DMS79 (cell line): Measurements from ENCODE around the gene IKZF3.
"Not testable (repeated sequence)": the region's sequence is repeated elsewhere in the genome, so short reads cannot be mapped to it uniquely, and the experiment has no call there.

Experiments
- DNase-seq: peaks from one replicate; lab custom pipeline; 2025; lab: John Stamatoyannopoulos, UW

Gene IKZF3

DNA sequence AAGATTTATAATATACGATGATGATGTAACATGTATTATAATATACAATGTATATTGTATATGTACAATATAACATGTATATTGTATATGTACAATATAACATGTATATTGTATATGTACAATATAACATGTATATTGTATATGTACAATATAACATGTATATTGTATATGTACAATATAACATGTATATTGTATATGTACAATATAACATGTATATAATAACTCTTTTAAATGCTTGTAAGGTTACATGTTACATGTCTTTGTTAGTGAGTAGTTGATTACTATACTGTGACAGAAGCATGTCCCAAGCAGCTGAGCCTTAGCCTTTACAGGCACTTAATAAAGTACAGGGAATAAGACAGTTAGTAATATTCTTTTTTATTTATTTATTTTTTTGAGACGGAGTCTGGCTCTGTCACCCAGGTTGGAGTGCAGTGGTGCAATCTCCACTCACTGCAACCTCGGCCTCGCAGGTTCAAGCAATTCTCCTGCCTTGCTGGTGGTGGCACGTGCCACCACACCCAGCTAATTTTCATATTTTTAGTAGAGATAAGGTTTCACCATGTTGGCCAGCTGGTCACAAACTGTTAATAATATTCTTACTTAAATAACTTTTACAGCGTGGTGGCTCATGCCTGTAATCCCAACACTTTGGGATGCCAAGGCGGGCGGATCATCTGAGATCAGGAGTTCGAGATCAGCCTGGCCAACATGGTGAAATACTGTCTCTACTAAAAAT is 8.0 kb downstream of the IKZF3 start:
- DNase-seq = not testable (repeated sequence)

DNA sequence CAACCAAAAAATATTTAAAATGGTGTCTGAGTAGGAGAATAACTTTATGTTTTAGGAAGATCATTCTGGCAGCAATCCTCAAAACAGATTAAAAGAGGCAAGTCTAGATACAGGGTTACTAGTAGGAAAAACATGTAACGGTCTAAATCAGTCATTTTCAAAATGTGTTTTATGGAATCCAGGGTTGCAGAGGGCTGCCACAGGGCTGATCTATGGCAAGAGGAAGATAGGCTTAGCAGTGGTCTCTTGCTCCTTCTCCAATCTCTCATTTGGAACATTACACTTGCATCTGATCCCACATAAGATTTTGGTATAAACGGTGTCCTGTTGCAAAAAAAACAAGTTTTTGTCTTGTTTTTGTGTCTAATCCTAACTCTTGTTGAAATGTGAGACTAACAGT is 9.2 kb downstream of the IKZF3 start:
- no peak for DNase-seq

DNA sequence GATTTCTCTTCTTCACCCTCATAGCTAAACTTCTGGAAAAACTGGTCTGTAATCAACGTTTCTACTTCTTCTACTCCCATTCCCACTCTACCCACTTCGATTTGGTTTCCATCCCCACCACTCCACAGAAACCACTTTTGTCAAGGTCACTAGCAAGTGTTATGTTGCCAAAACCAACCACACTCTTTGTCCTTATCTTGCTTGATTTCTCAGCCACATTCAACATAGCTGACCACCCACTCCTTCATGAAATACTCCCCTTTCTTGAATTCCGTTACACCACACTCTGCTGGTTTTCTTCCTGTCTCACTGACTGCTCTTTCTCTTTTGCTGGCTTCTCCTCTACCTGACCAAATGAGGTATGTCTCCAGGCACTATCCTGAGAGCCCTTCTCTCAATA is 11.9 kb downstream of the IKZF3 start:
- DNase-seq = no peak

DNA sequence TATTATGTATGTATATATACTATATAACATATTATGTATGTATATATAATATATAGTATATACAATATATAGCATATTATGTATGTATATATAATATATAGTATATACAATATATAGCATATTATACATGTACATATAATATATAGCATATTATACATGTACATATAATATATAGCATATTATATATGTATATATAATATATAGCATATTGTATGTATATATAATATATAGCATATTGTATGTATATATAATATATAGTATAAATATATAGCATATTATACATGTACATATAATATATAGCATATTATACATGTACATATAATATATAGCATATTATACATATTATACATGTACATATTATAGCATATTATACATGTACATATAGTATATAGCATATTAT is 13.9 kb downstream of the IKZF3 start:
- DNase-seq = not testable (repeated sequence)

DNA sequence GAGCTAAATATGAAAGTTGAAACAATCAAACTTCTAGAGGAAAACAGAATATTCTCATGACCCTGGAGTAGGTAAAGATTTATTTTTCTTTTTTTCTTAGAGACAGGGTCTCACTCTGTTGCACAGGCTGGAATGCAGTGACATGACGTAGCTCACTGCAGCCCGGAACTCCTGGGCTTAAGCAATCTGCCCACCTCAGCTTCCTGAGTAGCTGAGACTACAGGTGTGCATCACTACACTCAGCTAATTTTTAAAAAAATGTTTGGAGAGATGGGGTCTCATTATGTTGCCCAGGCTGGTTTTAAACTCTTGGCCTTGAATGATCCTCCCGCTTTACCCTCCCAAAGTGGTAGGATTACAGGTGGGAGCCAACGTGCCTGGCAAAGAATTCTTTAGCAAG is 15.5 kb downstream of the IKZF3 start:
- no peak for DNase-seq

DNA sequence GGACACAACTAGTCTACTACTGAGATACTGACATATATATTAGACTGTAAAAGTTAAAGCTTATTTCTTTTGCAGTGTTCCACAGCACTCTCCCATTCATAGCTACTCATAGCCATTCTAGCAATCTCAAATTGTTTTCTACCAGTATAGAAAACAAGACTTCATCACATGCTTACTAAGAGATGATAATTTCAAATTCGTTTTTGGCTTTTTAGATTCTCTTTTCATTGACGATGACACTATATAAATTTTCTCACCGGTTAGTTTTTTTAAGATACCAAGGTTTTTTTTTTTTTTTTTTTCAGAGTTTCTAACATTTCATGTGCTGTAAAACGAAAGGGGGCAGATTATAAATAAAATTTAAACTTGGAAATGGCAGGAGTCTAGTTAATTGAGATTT is 17.9 kb downstream of the IKZF3 start:
- DNase-seq = no peak

DNA sequence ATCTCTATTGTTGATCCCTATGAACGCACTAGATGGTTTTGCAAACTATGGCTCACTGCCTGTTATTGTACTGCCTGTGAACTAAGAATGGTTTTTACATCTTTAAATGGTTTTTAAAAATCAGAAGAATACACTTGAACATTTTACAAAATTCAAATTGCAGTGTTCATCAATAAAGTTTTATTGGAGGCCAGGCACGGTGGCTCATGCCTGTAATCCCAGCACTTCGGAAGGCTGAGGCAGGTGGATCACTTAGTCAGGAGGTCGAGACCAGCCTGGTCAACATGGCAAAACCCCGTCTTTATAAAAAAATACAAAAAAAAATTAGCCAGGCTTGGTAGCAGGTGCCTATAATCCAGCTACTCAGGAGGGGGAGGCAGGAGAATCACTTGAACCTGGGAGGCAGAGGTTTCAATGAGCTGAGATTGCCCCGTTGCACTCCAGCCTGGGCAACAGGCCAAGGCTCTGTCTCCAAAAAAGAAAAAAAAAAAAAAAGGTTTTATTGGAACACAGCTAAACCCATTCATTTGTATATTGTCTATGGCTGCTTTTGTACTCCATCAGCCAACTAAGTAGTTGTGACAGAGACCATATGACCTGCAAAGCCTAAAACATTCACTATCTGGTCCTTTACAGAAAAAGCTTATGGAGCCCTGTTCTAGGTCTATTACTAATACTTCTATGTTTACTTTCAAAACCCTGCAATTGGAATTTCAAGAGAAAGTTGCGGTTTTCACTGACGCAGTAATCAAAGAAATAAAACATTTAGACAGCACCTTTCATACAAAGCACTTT is 18.9 kb downstream of the IKZF3 start:
- DNase-seq = peak; percentile 73

DNA sequence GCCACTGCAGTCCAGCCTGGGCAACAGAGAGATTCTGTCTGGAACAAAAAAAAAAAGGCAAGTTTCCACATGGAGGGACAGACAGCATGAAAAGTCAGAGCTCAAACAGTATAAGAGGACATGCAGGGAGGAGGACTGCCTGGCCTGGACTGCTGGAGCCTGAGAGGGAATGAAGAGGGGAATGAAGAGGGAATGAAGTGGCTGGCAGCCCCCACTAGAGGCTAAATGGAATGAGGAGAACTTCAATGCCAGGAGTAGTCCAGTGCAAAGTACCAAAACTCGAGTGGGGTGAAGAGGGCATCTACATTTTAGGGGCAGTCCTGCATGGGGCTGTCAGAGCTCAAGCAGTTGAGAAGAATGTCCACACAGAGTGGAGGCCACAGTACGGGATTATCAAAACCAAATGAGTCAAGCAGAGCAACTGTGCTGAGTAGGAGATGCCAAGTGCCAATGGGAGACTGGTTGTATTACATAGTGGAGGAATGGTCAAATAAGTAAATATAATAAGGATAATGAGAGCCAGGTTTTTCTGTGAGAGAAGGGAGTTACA is 22.9 kb downstream of the IKZF3 start:
- DNase-seq = no peak

DNA sequence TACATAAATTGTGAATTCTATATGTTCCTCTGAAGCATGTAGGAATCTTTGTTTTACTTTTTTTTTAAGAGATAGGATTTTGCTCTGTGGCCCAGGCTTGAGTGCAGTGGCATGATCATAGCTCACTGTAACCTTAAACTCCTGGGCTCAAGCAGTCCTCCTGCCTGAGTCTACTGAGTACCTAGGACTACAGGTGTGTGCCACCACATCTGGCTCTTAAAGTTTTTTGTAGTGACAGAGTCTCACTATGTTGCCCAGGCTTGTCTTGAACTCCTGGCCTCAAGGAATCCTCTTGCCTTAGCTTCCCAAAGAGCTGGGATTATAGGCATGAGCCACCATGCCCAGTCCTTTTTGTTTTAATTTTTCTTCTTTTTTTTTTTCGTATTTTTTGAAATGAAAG is 25.3 kb downstream of the IKZF3 start:
- no peak for DNase-seq

DNA sequence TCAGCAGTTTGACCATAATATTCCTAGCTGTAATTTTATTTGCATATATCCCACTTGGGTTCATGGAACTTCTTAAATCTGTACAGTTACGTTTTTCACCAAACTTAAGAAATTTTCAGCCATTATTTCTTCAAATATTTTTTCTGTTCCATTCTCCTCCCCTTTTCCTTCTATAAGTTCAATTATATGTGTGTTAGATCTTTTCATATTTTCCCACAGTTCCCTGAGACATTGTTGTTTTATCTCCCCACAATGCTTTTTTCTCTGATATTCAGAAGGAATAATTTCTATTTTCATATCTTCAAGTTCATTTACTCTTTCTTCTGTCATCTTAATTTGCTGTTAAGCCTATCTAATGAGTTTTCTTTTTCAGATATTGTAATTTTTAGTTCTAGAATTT is 26.1 kb downstream of the IKZF3 start:
- no peak for DNase-seq

DNA sequence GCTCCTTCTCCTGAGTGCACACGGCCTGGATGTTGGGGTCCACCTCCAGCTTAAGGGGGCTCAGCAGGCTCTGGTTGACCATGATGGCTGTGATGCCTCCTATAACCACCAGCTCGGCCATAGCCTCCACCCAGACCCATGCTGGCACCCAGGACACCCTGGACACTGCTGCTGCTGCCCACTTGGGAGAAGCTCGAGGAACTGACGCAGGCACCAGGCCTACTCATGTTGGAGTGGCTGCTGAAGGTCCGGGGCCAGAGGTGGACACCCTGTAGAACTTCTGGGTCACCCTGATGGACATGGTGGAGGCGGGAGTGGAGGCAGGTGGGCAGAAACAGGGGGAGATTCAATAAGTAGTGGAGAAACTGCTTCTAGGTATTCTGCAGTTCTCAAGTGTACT is 28.0 kb downstream of the IKZF3 start:
- no peak for DNase-seq

DNA sequence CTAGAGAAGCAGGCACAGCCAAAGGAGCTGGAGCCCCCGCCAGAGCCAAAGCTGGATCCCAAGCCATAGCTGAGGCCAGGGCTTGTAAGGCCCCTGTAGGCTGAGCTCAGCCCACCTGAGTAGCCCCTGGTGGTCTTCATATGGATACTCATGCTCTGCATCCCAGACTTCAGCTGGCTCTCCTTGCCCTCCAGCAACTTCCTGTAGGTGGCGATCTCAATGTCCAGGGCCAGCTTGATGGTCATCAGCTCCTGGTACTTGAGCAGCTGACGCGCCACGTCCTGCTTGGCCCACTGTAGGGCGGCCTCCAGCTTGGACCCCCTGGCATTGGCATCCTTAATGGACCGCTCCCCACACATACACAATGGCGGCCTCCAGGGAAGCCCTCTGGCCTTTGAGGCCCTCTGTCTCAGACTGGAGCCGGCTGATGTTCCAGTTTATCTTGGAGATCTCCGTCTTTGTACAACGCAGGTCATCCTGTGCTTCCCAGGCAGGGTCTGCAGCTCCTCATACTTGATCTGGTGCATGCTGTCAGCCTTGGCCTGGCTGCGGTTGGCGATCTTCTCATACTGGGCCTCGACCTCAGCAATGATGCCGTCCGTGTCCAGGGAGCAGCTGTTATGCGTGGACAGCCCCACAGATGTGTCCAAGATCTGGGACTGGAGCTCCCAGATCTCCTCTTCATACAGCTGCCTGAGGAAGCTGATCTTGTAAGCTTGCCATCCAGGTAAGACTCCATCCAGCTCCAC is 28.9 kb downstream of the IKZF3 start:
- DNase-seq = no peak

DNA sequence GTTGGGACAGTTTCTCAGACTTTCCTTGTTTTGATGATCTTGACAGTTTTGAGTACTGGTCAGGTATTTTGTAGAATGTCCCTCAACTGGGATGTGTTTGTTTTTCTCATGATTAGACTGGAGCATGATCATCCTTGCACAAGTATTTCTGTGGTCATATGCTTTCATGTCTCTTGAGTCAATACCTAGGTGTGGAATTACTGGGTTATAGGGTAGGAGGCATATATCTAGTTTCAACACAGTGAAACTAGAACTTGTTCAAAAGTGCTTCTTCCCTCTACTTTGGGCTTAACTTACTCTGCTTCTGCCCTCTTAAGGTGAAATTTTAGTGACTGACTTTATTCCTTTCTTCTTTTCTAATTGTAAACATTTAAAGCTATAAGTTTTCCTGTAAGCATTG is 30.1 kb downstream of the IKZF3 start:
- DNase-seq = no peak

DNA sequence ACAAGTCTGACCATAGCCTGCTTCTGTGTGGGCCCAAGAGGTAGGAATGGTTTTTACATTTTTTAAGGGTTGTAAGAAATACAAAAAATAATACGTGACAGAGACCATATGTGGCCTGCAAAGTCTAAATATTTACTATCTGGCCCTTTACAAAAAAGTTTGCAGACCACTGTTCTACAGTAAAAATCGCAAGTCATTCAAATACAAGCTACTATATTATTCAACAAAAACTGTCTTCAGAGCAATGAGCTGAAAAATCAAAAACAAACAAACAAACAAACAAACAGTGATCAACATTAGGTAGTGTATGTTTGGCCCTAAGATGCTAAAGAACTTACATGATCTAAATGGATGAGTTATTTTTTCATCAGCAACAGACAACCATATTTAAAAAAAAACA is 32.5 kb downstream of the IKZF3 start:
- no peak for DNase-seq

DNA sequence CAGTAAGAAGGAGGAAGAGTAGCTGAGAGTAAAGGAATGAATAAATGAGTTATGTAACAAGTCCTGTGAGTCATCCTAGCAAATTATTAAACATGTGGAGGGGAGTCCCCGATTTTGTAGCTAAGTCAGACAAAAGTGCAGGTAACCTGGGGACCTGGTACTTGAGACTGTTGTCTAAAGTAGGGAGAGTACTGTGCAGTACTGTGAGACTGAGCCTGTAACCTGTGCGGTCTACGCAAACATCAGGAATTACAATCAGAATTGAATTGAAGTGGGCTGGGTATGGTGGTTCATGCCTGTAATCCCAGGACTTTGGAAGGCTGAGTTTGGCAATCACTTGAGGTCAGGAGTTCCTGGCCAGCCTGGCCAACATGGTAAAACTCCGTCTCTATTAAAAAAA is 35.7 kb downstream of the IKZF3 start:
- no peak for DNase-seq

DNA sequence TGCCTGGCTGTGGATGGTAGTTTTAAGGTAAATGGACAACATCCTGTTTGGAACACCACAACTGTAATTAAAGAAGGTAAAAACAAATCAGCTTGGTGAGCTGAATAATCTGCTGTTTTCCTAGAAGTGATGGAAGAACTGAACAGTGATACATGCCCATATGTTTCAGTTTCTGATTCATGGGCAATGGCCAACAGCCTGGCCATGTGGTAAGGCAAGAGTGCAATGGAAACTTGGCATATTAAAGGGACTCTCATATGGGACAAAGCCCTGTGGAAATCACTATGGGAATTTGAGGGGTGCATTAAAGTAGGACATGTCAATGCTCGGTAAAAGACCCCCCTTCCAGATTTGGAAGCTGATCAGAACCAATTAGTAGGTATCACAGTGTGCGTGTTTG is 37.8 kb downstream of the IKZF3 start:
- no peak for DNase-seq

DNA sequence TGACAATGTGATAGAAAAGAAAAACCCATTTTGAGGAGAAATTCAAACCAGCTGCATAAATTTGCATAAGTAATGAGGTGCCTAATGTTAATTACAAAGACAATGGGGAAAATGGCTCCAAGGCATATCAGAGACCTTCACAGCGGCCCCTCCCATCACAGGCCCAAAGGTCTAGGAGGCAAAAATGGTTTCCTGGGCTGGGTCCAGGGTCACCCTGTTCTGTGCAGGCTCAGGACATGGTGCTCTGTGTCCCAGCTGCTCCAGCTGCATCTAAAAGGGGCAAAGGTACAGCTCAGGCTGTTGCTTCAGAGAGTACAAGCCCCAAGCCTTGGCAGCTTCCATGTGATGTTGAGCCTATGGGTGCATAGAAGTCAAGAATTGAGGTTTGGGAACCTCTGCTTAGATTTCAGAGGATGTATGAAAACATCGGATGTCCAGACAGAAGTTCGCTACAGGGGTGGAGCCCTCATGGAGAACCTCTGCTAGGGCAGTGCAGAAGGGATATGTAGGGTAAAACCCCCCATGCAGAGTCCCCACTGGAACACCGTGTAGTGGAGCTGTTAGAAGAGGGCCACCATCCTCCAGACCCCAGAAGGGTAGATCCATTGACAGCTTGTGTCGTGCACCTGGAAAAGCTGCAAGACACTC is 40.6 kb downstream of the IKZF3 start:
- no peak for DNase-seq

DNA sequence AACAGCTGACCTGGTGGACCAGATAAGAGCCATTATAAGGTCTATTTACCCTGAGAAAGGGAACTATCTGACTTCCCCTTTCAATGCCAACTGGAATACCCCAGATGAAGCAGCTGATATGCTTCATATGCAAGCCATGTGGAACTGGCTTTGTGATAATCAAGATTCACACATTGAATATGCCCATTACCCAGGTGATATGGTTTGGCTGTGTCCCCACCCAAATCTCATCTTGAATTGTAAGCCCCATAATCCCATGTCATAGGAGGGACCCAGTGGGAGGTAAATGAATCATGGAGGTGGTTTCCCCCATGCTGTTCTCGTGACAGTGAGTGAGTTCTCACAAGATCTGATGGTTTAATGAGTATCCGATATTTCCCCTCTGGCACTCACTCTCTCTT is 42.1 kb downstream of the IKZF3 start:
- no peak for DNase-seq

DNA sequence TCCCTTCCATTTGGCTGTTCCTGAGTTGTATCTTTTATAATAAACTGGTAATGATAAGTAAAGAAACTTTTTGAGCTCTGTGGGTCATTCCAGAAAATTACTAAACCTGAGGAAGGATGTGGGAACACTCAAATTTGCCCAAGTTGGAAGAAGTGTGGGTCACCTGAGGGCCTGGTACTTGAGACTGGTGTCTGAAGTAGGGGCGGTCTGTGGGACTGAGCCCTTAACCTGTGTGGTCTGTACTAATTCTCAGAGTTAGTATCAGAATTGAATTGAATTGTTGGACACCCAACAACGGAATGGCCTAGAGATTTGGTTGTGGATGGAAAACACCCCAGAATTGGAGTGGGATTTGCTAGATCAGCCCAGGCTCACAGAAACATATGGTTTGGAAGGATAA is 43.1 kb downstream of the IKZF3 start:
- no peak for DNase-seq

DNA sequence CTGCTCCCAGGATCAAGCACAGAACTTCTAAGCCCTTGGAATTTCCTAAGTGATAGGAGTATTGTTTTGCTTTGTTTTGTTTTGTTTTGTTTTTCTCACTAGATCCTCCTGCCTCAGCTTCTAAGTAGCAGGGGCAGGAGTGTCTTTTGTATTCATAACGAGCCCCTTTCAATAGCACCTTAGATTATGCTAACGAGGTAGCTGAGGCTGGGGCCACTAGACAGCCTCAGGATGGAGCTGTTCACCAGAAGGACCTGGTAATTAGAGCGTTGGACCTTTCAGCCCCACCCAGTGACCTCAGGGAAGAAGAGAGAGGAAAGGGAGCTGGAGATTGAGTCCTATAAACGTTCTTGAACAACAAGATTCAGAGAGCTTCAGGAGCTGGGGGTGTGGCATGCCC is 43.6 kb downstream of the IKZF3 start:
- DNase-seq = no peak

DNA sequence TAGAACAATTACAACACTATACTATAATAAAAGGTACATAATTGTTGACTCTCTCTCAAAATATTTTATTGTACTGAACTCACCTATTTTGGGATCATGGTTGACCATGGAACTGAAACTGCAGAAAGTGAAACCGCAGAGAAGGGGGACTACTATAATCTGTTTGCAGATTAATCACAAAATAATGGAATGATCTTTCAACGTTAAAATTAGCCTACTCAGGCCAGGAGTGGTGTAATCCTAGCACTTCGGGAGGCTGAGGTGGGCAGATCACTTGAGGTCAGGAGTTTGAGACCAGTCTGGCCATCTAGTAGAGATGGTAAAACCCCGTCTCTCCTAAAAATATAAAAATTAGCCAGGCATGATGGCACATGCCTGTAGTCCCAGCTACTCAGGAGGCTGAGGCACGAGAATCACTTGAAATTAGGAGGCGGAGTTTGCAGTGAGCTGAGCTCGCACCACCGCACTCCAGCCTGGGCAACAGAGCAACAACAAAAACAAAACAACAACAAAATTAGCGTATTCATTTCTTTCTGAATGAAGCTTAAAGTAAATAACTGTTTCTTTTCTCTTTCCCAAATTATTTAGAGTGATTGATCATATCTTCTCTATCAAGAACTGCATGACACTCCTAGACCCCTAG is 45.6 kb downstream of the IKZF3 start:
- no peak for DNase-seq

DNA sequence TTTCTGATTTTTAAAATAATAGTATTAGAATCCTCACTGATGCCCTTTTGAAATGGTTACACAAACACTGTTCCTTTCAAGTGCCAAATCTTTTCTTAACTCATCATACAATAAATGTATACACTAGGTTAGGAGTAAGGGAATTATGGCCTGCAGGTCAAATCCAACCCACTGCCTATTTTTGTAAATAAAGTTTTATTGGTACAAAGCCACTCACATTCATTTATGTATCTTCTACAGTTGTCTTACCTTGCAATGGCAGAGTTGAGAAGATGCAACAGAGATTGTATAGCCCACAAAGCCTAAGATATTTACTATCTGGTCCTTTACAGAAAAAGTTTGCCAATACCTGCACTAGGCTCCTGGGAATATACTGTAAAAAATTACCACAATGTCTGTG is 47.8 kb downstream of the IKZF3 start:
- no peak for DNase-seq
